ENCODE data around the gene FTSJ3. TPM values are rescaled to one million over a fixed set of nuclear protein-coding genes. Genes with fewer than 3 reads are reported as not detected.

The FTSJ3 gene
- total and polyA plus RNA-seq, 2 experiments from 2014 or later, result 29.2 to 61.5 TPM

GRCh38 chr17:63842540-63843386, 15.3 kb upstream of the FTSJ3 start, which contains the start of gene SMARCD2:
SMARCD2 (minus strand) TSS chr17:63842685; CDS start chr17:63842674, 11 bp downstream.
- Histone ChIP-seq H3K4me1 (ENCODE audit: insufficient read depth) (peaks cover 28% of the 10 kb centered on the region), H2AFZ (peak within 1 kb of the TSS; percentile 94), H3K4me2 (peak within 1 kb of the TSS; percentile 97), H3K79me2 (replicated peaks; ENCODE audit: insufficient read depth) (peaks cover 36% of the 10 kb centered on the region), H3K27ac (ENCODE audit: low read depth) (peak within 1 kb of the TSS; percentile 79; the same call in 1 of the 2 replicates), H3K4me3 (peak within 1 kb of the TSS; percentile 94), H3K27me3 (ENCODE audit: insufficient read depth) (peaks cover 31% of the 10 kb centered on the region), H3K36me3 (ENCODE audit: insufficient read depth) (no peaks in the 10 kb centered on the region), H3F3A (replicated peaks; ENCODE audit: low read depth) (0 out of 2 replicates have a peak, but pooled peaks cover 8% of the 10 kb centered on the region), H3K9me2 (ENCODE audit: insufficient read depth) (peaks cover 2% of the 10 kb centered on the region; the same call in 1 of the 2 replicates), H4K20me1 (replicated peaks; ENCODE audit: insufficient read depth) (peaks cover 7% of the 10 kb centered on the region; the same call in 1 of the 2 replicates)
- ATAC-seq (peak; percentile 71), DNase-seq (ENCODE audit: low spot score) (peak; percentile 99)
- peaks cover 2% of the 10 kb centered on the region for H3K9me3 Mint-ChIP-seq
- peaks cover 36% of the 10 kb centered on the region for H3K4me1 Mint-ChIP-seq
- H3K36me3 Mint-ChIP-seq (ENCODE audit: low read depth), result no peaks in the 10 kb centered on the region
- peak within 1 kb of the TSS; percentile 93 for H3K27ac Mint-ChIP-seq
- H3K4me3 Mint-ChIP-seq, result peak within 1 kb of the TSS; percentile 97
- TF ChIP-seq POLR2AphosphoS5 (IDR thresholded peaks at IDR 0.05; ENCODE audit: low read depth), result peak; percentile 47; the same call in 1 of the 2 replicates
- peak; percentile 87 for TF ChIP-seq ZNF114 (CRISPR knock-in tag; IDR thresholded peaks at IDR 0.05)
- peak; percentile 84 for TF ChIP-seq CREB1 (CRISPR knock-in tag; IDR thresholded peaks at IDR 0.05; ENCODE audit: low read depth)
- peak; percentile 29; the same call in 1 of the 2 replicates for TF ChIP-seq ZNF331 (CRISPR knock-in tag; IDR thresholded peaks at IDR 0.05; ENCODE audit: low read depth)
- TF ChIP-seq REST (IDR thresholded peaks at IDR 0.05; ENCODE audit: unreplicated experiment), result no peak
- no peak for TF ChIP-seq NANOG (IDR thresholded peaks at IDR 0.05; ENCODE audit: borderline replicate concordance)
- TF ChIP-seq ETS1 (IDR thresholded peaks at IDR 0.05), result peak; percentile 73
- H3K27me3 Mint-ChIP-seq (ENCODE audit: insufficient read depth, low read depth, poor library complexity), result peaks cover 16% of the 10 kb centered on the region

GRCh38 chr17:63842173-63842539, 14.7 kb upstream of the FTSJ3 start:
- peaks cover 28% of the 10 kb centered on the region for H3K4me1 ChIP-seq (ENCODE audit: insufficient read depth)
- no peaks in the 10 kb centered on the region for H3K9me2 ChIP-seq (ENCODE audit: insufficient read depth)
- peaks cover 39% of the 10 kb centered on the region for H3K79me2 ChIP-seq (replicated peaks; ENCODE audit: insufficient read depth)
- H4K20me1 ChIP-seq (replicated peaks; ENCODE audit: insufficient read depth), result peaks cover 7% of the 10 kb centered on the region; the same call in 1 of the 2 replicates
- peak; percentile 7 for ATAC-seq
- 0 out of 2 replicates have a peak overlapping the region, but pooled peaks have one; percentile 66 for H3K27ac ChIP-seq (ENCODE audit: low read depth)
- peak overlapping the region; percentile 80; the same call in 1 of the 2 replicates for H2AFZ ChIP-seq
- peaks cover 37% of the 10 kb centered on the region for H3K4me1 Mint-ChIP-seq
- H3F3A ChIP-seq (replicated peaks; ENCODE audit: low read depth), result 0 out of 2 replicates have a peak, but pooled peaks cover 8% of the 10 kb centered on the region
- H3K4me2 ChIP-seq, result peak overlapping the region; percentile 97
- no peaks in the 10 kb centered on the region for H3K9me3 Mint-ChIP-seq
- peaks cover 25% of the 10 kb centered on the region for H3K27me3 ChIP-seq (ENCODE audit: insufficient read depth)
- H3K4me3 Mint-ChIP-seq, result peak overlapping the region; percentile 97
- no peaks in the 10 kb centered on the region for H3K36me3 ChIP-seq (ENCODE audit: insufficient read depth)
- H3K36me3 Mint-ChIP-seq (ENCODE audit: low read depth), result peaks cover under 1% of the 10 kb centered on the region; the same call in 2 of the 3 replicates
- H3K27ac Mint-ChIP-seq, result peak overlapping the region; percentile 93
- H3K4me3 ChIP-seq, result peak overlapping the region; percentile 94
- peak; percentile 62 for DNase-seq (ENCODE audit: low spot score)
- peaks cover 13% of the 10 kb centered on the region for H3K27me3 Mint-ChIP-seq (ENCODE audit: insufficient read depth, low read depth, poor library complexity)
- TF ChIP-seq ZNF114 (CRISPR knock-in tag; IDR thresholded peaks at IDR 0.05) (no peak), EZH2 (IDR thresholded peaks at IDR 0.05; ENCODE audit: low read depth, unreplicated experiment) (no peak), NANOG (IDR thresholded peaks at IDR 0.05; ENCODE audit: borderline replicate concordance) (no peak), ETS1 (IDR thresholded peaks at IDR 0.05) (no peak), STAT1 (IDR thresholded peaks at IDR 0.05; ENCODE audit: unreplicated experiment) (no peak), EZH2phosphoT487 (IDR thresholded peaks at IDR 0.05; ENCODE audit: unreplicated experiment) (no peak), ZNF331 (CRISPR knock-in tag; IDR thresholded peaks at IDR 0.05; ENCODE audit: low read depth) (no peak), JUNB (IDR thresholded peaks at IDR 0.05; ENCODE audit: unreplicated experiment) (no peak), REST (IDR thresholded peaks at IDR 0.05; ENCODE audit: unreplicated experiment) (no peak)
